Fibroblast of skin of back (primary cell): Measurements from ENCODE around the gene TMOD4.

Source experiments
- DNase-seq: peaks from one replicate; pipeline ENCODE4 v3.0.0-alpha.2; 2013

TMOD4 gene

GRCh38 chr1:151175041-151175741 is 590 bp downstream of the TMOD4 start:
- no peak for DNase-seq

DNA sequence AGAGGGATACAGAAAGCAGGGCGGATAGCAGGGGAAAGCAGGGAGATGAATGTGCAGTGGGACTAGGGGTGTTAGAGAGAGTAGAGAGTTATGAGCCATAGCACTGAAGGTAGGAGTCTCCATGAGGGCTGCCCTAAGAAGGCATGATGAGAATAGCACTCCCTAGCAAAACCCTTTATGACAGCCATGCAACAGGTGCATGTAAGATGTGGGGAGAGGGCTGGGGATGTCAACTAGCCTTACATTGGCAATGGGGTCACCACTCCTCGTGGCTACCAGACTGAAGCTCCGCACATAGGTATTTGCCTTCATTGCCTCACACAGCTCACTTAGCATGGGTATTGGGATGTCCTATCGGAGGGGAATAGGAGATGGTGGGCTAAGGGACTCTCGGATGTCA is 4.6 kb downstream of the TMOD4 start:
- no peak for DNase-seq

GRCh38 chr1:151167116-151167515 is 8.7 kb downstream of the TMOD4 start:
- DNase-seq, result no peak

- peak; percentile 70 for DNase-seq
Observed at GRCh38 chr1:151166505-151166956, 9.2 kb downstream of the TMOD4 start.

- peak; percentile 100 for DNase-seq
Observed at GRCh38 chr1:151165738-151166504, 9.9 kb downstream of the TMOD4 start, which contains the start of the genes LYSMD1 and SCNM1. TSS of gene LYSMD1 (minus strand) at chr1:151165902. CDS start at chr1:151165258, 644 bp downstream. TSS of gene SCNM1 (plus strand) at chr1:151166144. CDS start at chr1:151166153, 9 bp downstream.

DNA sequence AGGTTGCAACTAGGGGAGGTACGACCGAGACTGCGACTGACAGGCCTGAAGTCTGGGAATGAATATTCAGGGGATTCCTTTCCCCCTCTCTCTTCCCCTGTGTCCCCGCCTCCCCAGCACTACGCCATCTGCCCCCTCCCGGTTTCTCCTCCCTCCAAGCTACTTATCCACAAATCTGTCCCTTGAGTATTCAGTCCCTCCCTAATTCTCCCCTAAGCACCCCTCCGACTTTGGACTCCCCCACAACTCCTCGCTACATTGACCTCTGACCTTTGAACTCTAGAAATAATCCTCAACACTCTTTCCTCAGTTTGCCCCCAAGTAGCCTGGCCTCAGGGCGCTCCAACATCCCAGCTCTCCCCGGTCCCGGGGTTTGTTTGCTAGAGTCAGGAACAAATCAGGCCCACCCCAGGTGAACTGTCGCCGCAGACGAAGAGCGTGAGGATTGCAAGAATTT is 10.5 kb downstream of the TMOD4 start:
- DNase-seq, result peak; percentile 54

- no peak for DNase-seq
Observed at GRCh38 chr1:151164732-151165280, 11.0 kb downstream of the TMOD4 start.

DNA sequence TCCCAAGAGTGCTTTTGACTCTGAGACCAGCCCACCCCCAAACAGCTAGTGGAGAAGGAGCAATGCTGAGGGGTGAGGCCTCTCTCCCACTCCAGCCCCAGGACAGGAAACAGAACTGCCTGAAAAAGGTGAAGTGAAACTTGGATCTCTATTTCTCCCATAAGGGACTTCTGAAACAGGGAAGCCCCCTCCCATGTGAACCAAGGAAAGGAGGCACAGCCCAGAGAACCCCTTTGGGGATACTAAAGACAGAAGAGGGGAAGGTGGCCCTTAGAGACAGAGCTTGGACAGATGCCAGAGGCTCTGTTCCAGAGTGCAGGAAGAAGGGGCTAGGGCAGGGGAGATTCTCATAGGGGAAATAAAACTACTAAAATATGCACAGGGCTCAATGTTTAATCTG is 16.4 kb downstream of the TMOD4 start:
- no peak for DNase-seq

DNA sequence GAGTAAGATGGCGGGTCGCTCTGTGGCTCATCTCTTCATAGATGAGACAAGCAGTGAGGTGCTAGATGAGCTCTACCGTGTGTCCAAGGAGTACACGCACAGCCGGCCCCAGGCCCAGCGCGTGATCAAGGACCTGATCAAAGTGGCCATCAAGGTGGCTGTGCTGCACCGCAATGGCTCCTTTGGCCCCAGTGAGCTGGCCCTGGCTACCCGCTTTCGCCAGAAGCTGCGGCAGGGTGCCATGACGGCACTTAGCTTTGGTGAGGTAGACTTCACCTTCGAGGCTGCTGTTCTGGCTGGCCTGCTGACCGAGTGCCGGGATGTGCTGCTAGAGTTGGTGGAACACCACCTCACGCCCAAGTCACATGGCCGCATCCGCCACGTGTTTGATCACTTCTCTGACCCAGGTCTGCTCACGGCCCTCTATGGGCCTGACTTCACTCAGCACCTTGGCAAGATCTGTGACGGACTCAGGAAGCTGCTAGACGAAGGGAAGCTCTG is 17.0 kb downstream of the TMOD4 start:
- DNase-seq, result no peak

DNA sequence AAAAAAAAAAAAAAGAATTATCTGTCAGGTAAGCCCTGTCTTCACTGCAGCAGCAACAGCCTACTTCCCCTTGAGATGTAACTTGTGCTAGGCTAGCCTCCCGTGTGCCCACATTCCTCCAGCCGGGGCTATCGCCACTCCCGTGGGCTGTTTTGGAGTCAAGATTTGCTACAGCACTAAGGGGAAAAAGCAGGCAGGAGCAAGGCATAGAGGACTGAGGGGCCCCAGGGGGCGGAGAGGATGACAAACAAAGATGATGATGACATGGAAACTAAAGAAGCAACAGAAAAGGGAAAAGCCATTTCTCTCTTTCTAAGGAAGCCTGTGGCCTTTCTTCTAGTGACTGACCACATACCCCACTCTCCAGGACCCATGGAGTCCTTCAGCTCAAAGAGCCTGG is 17.5 kb downstream of the TMOD4 start:
- no peak for DNase-seq

GRCh38 chr1:151157067-151157531 is 18.7 kb downstream of the TMOD4 start:
- no peak for DNase-seq

DNA sequence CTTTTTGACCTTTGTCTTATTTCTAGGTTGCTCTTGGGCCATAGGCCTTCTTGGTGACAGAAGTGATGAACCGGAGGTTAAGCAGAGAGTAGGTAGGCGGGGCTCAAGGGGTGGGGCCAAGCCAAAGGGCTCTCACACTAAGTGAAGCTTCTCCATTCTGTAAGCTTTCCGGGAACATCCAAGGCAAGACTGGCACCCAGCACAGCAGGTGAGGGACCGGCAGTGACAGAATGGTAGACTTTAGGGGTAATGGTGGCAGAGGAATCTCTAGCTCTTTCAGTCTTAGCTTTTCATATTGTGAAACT is 19.3 kb downstream of the TMOD4 start, which contains the start of gene TNFAIP8L2:
TSS of gene TNFAIP8L2 (plus strand) at position 135 of the 305 bp plus-strand sequence. CDS start 2,049 bp downstream, outside the sequence.
- no peak for DNase-seq

DNA sequence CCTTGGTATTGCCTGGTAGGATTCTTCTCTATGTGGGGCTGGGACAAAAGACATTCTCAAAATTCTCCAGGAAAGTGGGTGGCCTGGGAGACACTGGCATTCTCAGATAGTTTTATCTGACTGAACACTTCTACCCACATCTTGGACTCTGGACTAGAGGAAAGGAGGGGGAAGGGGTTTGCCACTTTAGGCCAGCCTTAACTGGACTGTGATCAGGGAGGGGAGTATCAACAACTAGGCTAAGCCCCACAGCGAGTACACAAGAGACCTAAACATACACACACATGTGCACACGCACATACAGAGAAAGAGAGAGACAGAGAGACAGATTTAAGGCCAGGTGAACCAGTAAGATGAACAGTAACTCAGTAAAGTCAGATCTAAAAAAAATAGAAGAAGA is 28.1 kb downstream of the TMOD4 start:
- DNase-seq, result no peak

DNA sequence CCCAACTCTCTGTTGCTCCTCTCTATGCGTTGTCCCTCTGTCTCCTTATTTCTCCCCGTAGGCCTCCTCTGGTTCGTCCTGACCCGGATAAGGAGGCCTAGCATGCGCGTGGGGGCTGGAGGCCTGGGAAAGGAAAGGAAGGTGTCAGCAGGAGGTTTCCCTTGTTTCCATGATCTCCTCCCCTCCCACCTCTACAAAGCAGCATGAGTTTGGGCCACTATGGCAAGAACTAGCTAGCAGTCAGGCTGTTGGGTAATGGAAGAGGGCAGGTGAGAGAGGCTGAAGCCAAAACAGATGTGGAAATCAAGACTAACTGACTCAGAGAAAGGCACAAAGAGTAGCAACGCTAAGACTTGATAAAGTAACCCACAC is 28.7 kb downstream of the TMOD4 start:
- DNase-seq, result no peak

- peak; percentile 93 for DNase-seq
Observed at GRCh38 chr1:151146412-151147131, 29.2 kb downstream of the TMOD4 start, which contains the start of gene SEMA6C. TSS of gene SEMA6C (minus strand) at chr1:151146631. CDS start at chr1:151142621, 4,010 bp downstream.

DNA sequence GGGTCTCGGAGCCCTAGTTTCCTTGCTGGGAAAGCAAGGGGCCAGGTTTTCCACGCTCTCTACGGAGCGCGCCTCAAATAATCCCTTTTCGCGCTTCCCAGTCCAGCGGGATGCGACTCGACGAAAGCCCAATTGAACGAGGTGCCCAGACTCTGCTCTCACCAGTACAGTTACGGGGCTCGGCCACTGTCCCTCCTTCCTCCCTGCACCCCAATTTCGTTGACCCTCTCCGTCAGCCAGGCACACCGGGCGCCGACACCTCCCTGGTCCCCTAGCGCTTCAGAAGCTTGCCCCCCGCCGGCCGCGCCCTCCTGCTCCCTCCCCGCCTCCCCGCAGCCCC is 29.7 kb downstream of the TMOD4 start:
- no peak for DNase-seq

DNA sequence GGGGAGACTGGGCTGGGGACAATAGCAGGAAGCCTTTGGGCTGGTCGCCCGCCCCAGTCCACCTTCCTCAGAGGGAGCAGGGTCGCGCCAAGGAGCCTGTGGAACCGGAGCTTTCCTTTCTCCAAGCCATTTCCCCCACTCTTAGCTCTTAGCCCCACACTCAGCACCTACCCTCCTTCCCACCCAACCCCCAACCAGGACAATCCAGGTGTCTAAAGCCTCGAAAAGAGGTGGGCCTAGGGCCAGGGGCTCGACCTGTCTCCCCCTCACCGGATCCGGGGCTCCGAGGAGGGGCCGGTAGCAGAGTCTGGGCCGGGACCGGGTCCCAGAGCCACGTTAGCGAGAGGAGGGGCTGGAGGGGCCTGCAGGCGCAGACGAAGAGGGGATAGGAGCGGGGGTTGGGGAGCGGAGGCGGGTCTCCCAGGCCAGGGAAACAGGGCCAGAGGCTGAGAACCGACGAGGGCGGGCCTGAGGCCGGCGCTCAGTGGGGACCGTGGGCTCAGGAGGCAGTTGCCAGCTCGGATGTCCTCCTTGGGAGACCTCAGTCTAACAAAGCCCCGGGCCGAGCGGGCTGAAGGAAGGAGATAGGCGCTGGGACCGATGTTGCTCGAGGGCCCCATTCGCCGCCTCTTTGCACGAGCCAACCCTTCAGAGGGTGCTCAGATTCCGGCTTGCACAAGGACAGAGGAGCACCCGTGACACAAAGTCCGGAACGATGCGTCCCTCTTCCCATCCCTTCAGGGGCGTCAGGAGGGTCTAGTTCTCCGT is 30.3 kb downstream of the TMOD4 start:
- DNase-seq, result peak; percentile 20

- DNase-seq, result peak; percentile 10
Observed at GRCh38 chr1:151144474-151145303, 31.1 kb downstream of the TMOD4 start.

GRCh38 chr1:151143986-151144385 is 31.8 kb downstream of the TMOD4 start:
- no peak for DNase-seq

- no peak for DNase-seq
Observed at GRCh38 chr1:151143057-151143435, 32.7 kb downstream of the TMOD4 start.
